SU-DHL-6 (cell line): ENCODE measurements around the gene EXPH5.

Source experiments
- CTCF ChIP-seq: fragments of 200-600 bp; sonication (generic); IDR thresholded peaks from one replicate; pipeline ENCODE4 v1.5.1; 2017; ENCODE audit warnings: antibody characterized with exemption, mild to moderate bottlenecking, low read length, moderate library complexity; ENCODE audit not compliant: insufficient read depth, poor library complexity, severe bottlenecking
- EZH2phosphoT487 ChIP-seq: fragments of 200-600 bp; sonication (generic), shearing (Covaris generic); conservative IDR thresholded peaks from 2 replicates; pipeline ENCODE4 v1.6.1; 2018; ENCODE audit warnings: mild to moderate bottlenecking, antibody characterized with exemption, low read length, moderate library complexity, mixed read lengths

GRCh38 chr11:108601150-108601549, 7.6 kb upstream of the EXPH5 start:
- no peak for TF ChIP-seq CTCF
- no peak for TF ChIP-seq EZH2phosphoT487
